Measurements from ENCODE around the gene ELOVL1.
A peak's percentile ranks its signal among the peaks of the same experiment; 100 is the strongest.
"Not testable (repeated sequence)": the region's sequence is repeated elsewhere in the genome, so short reads cannot be mapped to it uniquely, and the experiment has no call there.

Gene ELOVL1

DNA sequence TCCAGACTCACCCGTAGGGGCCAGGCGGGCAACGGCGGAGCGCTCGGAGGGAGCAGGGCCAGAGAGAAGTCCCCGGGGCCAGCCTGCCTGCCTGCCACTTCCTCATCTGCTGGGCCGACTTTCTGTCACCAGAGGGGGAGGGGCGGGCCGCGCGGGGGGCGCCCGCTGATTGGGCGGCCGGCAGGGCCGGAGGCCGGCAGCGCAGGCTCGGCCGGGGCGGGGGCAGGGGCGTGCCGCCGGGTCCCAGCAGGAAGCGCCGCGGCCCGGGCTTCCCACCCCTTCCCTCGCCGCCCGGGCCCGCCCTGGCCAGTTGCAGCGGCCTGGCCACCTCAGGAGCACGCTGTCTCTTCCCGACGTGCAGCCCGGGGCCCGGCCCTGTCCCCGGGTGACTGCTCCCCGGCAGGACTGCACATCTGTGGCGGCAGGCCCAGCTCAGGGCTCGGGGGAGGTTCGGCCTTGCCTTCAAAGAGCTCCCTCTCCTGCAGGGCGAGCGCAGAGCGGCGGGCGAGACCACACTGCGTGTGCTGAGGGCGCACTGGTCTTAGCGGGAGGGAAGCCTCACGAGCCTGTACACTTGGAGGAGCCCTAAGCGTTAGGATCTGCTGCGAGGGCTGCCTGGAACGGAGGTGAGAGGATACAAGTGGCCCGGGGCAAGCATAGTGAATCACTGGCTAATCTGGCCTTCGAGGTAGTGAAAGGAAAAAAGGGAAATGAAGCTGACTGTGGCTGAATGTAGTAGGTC is at the start of gene ELOVL1:
ELOVL1 (minus strand) TSS at position 108 of the 742 bp plus-strand sequence. CDS start 2,402 bp downstream, outside the sequence.
- peak; percentile 90 for DNase-seq

DNA sequence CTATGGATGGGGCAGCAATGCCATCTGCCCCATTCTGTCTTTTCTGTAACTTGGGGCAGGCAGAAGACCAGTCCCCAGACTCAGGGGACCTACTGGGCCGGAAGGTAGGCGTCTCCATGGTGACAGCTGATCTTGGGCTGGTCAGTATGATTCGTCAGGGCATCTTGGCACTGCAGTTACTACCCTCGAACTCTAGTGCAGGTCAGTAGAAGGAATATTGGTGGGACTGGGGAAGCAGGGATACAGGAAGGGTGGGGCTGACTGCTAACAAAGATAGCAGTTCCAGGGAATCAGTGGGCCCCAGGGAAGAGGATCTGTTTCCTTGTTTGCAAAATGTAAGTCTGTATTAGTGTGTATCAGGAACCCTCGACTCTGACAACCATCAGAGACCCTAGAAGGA is 48.1 kb upstream of the ELOVL1 start:
- no peak for DNase-seq

DNA sequence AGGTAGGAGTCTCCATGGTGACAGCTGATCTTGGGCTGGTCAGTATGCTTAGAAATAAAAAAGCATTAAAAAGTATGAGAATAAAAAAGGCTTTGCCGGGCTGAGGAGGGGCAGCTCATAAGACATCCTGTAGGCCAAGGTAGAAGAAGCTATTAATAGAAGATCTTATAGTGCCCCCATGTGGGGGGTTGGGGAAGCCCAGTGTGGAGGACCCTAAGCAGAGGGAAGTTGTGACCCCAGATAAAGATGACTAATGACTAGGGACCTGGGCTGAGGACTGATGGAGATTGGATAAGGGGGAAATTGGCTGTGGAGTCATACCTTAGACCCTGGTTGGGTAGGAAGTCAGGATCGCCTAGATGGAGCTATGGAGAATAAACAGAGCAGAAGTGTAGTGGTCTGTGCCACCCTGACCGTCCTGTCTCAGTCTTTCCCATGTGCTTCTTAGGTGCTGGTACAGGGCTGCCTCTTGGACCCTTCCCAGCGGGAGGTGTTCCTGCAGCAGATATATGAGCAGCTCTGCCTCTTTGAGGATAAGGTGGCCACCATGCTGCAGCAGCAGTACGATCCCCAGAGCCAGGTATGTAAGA is 46.9 kb upstream of the ELOVL1 start:
- peak; percentile 62 for DNase-seq

DNA sequence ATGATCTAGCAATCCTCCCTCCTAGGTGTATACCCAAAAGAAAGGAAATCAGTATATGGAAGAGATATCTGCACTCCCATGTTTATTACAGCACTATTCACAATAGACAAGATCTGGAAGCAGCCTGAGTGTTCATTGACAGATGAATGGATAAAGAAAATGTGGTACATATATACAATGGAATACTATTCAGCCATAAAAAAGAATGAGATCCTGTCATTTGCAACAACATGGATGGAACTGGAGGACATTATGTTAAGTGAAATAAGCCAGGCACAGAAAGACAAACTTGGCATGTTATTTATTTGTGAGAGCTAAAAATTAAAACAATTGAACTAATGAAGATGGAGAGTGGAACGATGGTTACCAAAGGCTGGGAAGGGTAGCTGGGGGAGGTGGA is 45.6 kb upstream of the ELOVL1 start:
- DNase-seq: not testable (repeated sequence)

DNA sequence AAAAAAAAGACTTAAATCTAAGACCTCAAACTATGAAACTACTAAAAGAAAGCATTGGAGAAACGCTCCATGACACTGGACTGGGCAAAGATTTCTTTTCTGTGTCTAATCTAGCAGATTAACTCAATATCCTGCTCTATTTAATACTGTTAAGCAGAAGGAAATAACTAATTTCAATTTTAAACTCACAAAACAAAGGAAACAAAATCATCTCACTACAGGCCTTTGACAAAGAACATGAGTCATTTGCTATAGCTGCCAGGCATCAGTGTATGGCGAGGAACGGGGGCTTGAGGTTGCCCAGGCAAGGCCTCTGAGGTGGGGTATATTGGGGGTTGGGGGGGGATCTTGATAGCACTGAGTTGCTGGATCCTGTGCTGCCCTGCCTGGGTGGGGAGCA is 42.8 kb upstream of the ELOVL1 start:
- DNase-seq: no peak

DNA sequence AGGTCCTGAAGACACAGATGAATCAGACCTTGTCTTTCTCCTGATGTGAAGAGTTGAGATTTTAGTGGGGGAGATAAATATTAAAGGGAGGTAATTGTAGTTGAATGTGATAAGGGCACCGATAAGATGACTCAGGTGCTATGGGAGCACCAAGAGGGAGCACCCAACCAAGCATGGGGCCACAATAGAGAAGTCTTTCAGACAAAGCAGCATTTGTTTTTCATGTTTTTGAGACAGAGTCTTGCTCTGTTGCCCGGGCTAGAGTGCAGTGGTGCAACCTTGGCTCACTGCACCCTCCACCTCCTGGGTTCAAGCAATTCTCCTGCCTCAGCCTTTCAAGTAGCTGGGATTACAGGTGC is 38.0 kb upstream of the ELOVL1 start:
- no peak for DNase-seq

DNA sequence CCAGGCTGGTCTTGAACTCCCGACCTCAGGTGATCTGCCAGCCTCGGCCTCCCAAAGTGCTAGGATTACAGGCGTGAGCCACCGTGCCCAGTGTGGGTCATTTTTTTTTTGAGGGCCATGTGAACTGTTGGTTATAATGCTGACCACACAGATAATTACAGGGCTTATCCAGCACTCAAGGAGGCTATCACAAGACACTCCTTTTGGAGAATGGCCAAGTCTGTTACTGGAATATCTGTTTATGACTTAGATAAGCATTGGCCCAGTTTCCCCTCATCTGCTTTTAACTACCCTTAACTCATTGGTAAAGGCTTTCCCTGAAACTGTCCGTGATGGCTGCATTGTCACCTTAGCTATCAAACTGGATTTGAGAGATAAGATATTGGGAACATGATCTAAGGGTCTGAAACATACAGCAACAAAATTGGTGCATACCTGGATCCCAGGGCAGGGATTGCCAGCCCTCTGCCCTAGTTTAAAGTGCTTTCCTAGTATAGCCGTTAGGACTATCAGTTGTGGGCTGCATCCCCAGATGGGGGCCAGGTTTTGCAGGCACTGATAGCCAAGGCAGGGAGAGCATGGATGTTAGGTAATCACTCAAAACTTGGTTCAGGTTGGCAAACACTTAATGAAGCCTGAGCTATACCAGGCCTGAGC is 37.5 kb upstream of the ELOVL1 start:
- no peak for DNase-seq

DNA sequence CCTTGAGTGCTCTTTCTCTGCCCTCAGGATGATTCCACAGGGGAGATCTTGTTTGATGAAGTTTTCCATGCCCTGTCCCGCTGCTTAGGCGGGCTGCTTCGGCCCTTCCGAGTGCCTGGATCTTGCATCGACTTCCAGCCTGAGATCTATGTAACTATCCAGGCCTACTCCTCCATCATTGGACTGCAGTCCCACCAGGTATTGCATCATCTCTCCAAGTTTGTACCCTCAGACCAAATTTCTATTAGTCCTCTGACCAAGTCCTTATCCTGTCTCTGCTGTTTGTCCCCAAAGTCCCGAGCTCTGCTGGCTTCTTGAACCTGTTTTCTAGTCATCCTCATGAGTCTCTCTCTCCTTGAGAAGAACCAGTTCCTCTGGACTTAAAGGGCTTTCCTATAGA is 36.5 kb upstream of the ELOVL1 start:
- no peak for DNase-seq

DNA sequence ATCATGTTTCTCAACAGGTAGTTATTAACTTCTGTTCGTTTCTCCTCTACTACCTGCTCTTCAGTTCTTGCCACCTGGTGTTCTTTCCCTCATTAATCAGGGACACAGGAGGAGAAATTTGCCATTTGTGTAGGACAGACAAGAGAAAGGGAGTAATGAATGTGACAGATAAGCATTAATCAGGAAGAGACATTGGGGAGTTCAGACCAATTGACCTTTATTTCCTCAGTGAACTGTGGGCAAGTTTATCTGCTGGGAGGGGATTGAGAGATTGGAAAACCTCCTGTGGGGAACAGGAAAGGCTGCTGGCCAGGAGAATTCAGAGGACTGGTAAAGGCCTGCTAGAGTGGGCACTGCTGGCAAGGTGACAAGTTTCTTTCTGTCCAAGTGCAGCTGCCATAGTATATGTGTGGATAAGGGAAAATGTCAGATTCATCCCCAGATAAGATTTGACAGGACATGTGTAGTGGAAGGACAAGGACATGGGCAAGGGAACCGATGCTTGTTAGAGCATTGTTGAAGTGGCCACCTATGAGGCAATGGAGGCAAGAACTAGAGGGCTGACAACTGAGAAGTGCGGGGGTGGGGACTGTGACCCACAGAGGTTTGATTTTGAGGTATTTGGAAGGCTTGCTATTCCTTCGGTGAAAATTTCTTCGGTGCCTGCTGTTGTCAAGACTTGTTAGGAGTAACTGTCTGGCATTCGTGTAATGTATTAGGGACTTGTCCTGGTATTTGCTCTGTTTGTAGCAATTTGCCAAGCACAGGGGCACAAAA is 34.5 kb upstream of the ELOVL1 start:
- DNase-seq: no peak

DNA sequence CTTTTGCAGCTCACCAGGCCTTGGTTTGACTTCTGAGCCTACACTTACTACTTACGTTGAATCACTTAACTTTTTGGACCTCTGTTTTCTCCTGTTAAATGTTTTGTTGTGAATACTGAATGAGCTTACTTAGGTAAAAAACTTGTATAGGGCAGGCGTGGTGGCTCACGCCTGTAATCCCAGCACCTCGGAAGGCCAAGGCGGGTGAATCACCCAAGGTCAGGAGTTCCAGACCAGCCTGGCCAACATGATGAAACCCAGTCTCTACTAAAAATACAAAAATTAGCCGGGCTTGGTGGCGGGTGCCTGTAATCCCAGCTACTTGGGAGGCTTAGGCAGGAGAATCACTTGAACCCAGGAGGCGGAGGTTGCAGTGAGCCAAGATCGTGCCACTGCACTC is 32.6 kb upstream of the ELOVL1 start:
- DNase-seq: not testable (repeated sequence)

DNA sequence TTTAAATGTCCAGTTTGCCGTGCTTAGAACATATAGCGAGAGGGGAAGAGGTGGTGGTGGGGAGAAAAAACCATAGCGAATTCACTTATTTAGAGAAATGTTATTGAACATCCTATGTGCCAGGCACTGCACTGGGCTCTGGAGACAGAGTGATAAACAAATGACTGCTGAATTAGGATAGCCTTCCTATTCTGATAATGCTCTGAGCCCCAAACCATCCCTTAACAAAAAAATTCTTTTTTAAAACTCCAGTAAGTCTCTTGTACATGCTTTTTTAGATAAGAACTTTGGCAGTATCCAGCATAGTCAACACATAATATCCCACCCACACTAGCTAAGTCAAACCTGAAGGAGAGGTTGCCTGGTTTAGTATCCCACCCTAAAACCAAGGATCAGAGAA is 30.4 kb upstream of the ELOVL1 start:
- no peak for DNase-seq

DNA sequence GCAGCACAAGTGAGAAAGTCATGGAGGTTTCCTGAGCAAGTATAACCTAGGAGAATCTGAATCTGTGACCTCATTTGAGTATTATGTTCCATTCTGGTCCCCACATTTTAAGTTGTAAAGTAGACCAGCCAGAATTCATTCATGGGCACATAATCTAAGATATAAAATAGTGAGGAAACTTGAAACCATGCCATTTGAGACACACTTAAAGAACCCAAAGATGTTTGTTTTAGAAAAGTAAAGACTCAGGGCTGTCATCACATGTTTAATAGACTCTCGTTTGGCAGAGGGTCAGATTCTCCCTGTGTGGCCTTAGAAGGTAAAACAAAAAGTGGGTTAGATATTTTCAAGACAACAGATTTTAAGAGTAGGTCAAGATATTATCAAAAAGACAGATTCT is 28.2 kb upstream of the ELOVL1 start:
- DNase-seq: no peak

DNA sequence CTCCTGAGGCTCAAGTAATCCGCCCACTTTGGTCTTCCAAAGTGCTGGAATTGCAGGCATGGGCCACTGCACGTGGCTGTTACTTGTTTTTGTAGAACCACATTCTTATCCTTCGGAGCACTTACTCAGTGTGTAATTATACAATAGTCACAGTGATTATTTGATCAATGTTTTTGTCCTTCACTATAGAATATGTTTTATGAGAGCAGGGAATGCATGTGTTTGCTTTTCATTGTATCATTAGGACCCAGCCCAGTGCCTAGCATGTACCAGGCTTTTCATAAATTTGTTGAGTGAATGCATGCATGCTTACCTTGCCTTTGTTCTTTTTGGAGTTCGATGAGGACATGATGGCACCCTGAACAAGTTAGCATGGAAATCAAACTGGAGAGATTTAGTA is 27.7 kb upstream of the ELOVL1 start:
- DNase-seq: no peak

DNA sequence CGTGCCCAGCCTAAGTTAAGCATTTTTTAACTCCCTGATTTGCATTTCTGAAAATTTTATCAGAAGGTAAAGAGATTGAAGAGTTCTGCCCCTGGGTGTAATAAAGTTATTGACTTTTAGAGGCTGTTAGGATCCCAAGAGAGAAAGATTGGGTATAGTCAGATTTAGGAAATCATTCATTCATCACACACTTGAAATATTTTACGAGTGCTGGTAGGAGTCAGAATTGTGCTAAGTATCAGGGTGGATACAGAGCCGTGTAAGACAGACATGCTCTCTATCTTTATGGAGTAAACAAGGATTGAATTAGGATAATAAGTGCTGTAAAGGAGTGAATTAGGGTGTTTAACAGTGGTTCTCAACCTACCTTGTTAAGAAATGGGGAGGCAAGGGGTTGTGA is 24.9 kb upstream of the ELOVL1 start:
- DNase-seq: no peak

DNA sequence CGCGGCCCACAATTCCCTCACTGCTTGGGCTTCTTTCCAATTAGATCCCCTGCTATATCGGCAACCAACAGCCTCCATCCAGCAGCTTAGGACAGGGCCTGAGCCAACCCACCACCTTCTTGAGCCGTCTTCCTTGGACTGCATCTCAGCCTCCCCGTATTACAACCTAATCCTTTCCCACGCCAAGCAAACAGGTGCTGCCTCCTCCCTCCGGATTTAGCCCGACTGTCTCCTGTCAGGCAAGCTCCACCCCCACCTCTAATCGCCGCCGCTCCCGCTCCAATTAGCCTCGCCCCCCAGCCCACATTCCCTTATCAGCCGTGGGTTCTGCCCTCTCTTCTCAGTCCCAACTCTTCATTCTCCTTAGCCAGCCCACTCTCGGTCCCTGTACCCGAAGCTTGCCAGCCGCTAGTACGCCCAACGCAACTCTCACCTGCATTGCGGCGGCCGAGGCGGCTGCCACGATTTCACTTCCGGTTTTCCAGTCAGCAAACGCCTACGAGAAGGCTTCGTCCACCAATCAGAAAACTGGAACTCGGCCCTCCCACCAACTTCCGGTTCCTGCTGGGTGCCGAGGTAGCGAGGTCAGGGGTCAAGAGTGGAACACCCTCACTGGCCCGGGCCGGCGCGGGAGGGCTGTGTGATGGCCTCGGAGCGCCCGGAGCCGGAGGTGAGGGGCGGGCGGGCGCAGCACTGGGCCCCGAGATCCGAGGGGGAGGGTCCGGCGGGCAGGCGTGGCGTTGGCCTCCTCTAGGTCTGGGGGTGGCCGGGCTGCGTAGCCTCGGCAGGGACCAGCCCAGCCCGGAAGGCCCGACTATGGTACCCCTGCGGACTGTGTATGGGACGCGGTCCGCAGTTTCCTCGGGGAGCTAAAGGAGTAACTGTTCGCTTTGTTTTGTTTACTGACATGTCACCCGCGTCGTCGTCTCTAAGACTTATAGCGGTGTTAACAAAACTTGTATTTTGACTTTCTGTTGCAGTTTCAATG is 21.8 kb upstream of the ELOVL1 start, which contains the start of the genes MED8 and SZT2:
MED8 (minus strand) TSS at position 475 of the 988 bp plus-strand sequence; CDS start at position 439, 36 bp downstream.
SZT2 (plus strand) TSS at position 574 of the 988 bp plus-strand sequence; CDS start at position 644, 70 bp downstream.
- DNase-seq: peak; percentile 89

DNA sequence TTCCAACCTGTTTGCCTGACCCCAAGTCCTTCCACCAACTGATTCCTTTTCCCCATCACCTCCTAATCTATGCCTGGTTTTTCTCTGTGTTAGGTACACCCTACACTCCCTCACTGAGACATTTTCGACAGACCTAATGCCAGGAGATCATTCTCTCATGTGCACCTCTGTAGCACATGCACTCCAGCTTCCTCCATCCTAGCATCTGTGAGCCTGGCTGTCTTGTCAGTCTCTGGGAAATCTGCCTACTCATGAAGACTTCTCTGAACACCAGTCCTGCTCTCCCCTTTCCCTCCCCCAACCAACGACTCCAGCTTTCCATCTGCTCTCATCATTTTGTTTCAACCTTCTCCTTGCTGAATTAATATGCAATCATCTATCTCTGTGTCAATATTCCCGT is 20.8 kb upstream of the ELOVL1 start:
- no peak for DNase-seq

DNA sequence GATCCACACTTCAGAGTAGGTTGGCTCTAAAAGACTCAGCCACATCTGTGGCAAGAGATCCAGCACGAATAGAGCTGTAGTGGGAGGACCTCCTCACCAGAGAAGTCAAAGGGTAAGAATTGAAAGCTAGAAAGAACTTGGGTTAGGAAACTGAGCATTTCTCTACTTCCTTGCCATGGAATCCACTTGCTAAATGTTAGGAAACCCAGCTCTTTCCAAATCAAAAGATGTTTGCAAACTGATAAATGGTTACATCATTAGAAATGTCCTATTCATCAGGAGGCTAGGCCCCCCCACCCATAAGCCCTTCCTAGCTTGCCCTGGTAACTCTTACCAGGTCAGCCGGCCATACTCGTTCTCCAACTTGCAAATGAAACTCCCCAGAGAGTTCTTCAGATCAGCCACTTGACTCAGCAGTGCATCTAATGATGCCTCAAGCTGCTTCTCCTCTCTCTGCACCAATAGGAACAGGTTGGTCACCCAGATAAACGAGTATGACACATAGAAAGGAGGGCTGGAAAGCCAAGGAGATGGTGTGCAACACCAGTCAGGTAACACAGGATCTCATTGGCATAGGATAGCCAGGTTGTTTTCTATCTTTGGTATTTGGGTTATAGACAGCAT is 20.3 kb upstream of the ELOVL1 start:
- no peak for DNase-seq

DNA sequence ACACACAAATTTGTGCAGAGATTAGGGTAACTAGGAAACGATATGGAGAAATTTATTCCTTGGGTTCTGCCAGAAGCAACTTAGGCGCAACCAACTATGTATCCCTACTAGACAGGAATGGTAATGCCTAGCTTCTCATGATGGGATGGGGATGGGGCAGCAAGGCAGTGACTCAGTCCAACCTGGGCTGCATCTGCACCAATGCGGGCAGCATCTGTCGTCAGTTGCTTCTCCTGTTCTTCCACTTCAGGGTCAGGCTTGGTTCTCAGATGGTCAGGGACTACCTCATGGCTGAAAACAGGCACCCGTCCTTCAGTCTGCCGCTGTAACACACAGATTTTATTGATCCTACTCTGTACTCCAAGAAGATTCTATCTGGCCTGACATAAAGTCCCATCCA is 18.9 kb upstream of the ELOVL1 start:
- no peak for DNase-seq

DNA sequence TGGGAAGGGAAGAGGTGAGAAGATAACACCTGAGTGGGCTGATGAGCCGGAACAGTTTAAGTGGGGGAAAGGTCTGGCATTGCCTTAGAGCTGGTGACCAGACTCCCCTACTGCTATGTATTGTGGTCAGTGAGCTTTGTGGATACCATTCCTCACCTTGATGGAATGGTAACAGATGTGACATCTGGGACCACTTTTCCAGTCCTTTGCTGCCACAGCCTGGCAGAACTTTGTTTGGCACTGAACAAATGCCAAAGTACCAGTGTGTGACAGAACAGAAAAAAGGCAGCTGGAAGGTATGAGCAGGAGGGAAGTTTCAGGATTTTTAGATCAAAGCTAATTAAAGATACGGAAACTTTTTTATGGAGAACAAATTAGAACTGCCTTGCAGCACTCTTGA is 15.6 kb upstream of the ELOVL1 start:
- no peak for DNase-seq

DNA sequence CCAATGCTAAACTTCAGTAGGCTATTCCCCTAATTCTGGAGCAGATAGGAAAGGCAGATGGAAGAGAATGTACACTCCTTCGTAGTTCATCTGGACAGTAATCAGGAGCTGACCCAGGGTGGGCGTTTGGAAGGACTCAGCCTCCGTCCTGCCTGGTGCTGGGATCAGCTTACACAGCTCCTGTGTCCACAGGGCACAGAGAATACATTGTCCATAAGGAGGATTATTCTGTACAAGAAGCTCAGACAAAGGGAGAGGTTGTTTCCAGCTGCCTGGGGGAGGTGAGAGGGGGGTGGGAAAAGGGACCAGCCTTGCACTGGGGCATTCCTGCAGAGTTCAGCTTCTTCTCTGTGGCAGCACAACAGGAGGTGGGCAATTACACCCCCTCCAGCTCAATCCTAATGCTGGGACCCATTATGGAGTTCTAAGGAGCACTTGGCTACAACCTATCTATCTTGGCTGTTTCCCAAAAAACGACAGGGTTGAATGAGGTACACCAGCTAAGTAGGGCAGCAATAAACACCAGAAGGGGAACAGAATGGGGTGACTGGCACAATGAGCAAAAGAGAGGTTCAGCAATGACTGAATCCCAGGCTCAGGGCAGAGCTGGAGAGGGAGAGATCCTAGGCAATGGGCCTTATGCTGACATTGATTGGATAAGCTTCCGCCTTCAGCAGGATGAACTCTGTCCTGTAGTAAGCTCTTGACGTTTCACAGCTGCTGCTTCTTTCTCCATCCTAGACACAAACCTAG is 14.4 kb upstream of the ELOVL1 start:
- DNase-seq: no peak

DNA sequence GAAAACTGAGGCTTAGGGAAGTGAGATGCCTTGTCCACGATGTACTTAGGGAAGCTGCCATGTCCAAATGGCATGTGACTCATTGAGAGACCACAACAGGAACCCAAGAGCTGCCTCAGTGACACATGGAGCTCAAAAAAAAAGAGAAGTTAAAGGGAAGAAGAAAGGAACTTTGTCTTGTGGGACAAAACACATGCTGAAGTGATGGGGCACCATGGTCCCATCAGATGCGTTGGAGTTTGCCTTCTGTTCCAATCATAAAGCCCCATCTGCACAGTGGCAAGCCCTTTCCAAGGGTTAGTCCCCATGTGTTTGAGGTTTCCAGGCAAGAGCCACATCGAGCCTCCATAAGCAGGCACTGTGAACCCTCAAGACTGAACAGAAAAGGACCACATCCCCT is 13.8 kb upstream of the ELOVL1 start:
- DNase-seq: no peak
